K562 (cell line): ENCODE data around the gene LY6G6F. TPM values are rescaled to one million over a fixed set of nuclear protein-coding genes. Genes with fewer than 3 reads are reported as not detected.

Source experiments
- ATAC-seq: fragments of 200-7000 bp; cut with Tn5 transposase; 3 replicates; pipeline ENCODE4 v1.9.1; 2020; ENCODE audit warnings: moderate library complexity
- BruUV-seq: library from RNA; stranded (reverse); fragments of 400-500 nt; replicated peaks from 2 replicates; lab custom pipeline; 2021; lab: Mats Ljungman, UMichigan
- CTCF ChIA-PET: fragments of 300-600 bp; formaldehyde crosslinking; extraction: SDS; loops from one replicate; lab custom pipeline; 2021; ENCODE audit warnings: low intra/inter-chr PET ratio; lab: Yijun Ruan, JAX
- POLR2A ChIA-PET: fragments of 300-600, 350-650 bp; sonication (Branson Sonifier 250); formaldehyde crosslinking; extraction: SDS; loops from one replicate; lab custom pipeline; 2021; ENCODE audit warnings: antibody characterized with exemption, inconsistent platforms; lab: Yijun Ruan, JAX
- DNase-seq, 4 experiments: peaks; one replicate each; pipeline versions ENCODE4 v3.0.0 to v3.0.0-alpha.2; 2011 to 2018; ENCODE audit warnings: low spot score in 3 of 4, mixed read lengths in 3 of 4; ENCODE audit errors: extremely low read depth in 1 of 4
- FAIRE-seq: peaks from 2 replicates; lab custom pipeline; 2011; peaks lifted over from hg19 to GRCh38; lab: Jason Lieb, UNC
- H2AFZ ChIP-seq: 2 replicates; pipeline ENCODE4 v1.6.0; 2011; ENCODE audit warnings: low read depth, low read length, control low read depth, inconsistent platforms
- H3K27ac ChIP-seq: fragments of 200-600 bp; 3 replicates; pipeline ENCODE4 v1.8.0; 2011; ENCODE audit warnings: low read depth, mild to moderate bottlenecking, control low read depth, inconsistent platforms, low read length, moderate library complexity, mixed read lengths; ENCODE audit errors: extremely low read depth
- H3K27me3 ChIP-seq, 2 experiments: fragments of 300-600 bp in 1 of 2; 2 replicates in 1 of 2; 3 replicates in 1 of 2; pipeline versions ENCODE4 v1.6.0 to v1.8.0; 2011; ENCODE audit warnings: inconsistent platforms in 2 of 2, low read length in 2 of 2, mild to moderate bottlenecking in 1 of 2, mixed read lengths in 1 of 2, moderate library complexity in 1 of 2; ENCODE audit not compliant: control insufficient read depth in 2 of 2, insufficient read depth in 2 of 2
- H3K36me3 ChIP-seq: fragments of 300-600 bp; 3 replicates; pipeline ENCODE4 v1.8.0; 2011; ENCODE audit warnings: mild to moderate bottlenecking, low read length, inconsistent platforms; ENCODE audit not compliant: control insufficient read depth, insufficient read depth
- H3K4me1 ChIP-seq, 2 experiments: fragments of 200-600 bp in 1 of 2; replicated peaks in 1 of 2; 2 replicates in 1 of 2; 3 replicates in 1 of 2; pipeline versions ENCODE4 v1.5.1 to v1.8.0; 2011; ENCODE audit warnings: inconsistent platforms in 2 of 2, low read length in 2 of 2, mild to moderate bottlenecking in 1 of 2, mixed read lengths in 1 of 2, moderate library complexity in 1 of 2; ENCODE audit not compliant: control insufficient read depth in 2 of 2, insufficient read depth in 2 of 2
- H3K4me2 ChIP-seq: 2 replicates; pipeline ENCODE4 v1.6.1; 2011; ENCODE audit warnings: low read length, control low read depth, inconsistent platforms, mixed read lengths; ENCODE audit not compliant: insufficient read depth
- H3K4me3 ChIP-seq: fragments of 200-600 bp; sonication (generic), shearing (Covaris generic); 2 replicates; pipeline ENCODE4 v1.5.1; 2016; ENCODE audit warnings: control low read depth, inconsistent platforms
- H3K79me2 ChIP-seq: fragments of 200-600 bp; 3 replicates; pipeline ENCODE4 v1.8.0; 2011; ENCODE audit warnings: low read length, inconsistent platforms; ENCODE audit not compliant: control insufficient read depth, insufficient read depth
- H3K9ac ChIP-seq, 2 experiments: 2 replicates each; pipeline versions ENCODE4 v1.6.0 to v1.6.1; 2011; ENCODE audit warnings: low read depth in 2 of 2, low read length in 2 of 2, control low read depth in 1 of 2, inconsistent platforms in 1 of 2, mild to moderate bottlenecking in 1 of 2, mixed read lengths in 1 of 2; ENCODE audit not compliant: insufficient read depth in 1 of 2
- H3K9me1 ChIP-seq: one replicate; pipeline ENCODE4 v1.6.0; 2011; ENCODE audit warnings: inconsistent platforms, mild to moderate bottlenecking, low read length, moderate library complexity; ENCODE audit not compliant: control insufficient read depth, insufficient read depth
- H3K9me3 ChIP-seq: replicated peaks from 2 replicates; pipeline ENCODE4 v1.5.1; 2011; ENCODE audit warnings: low read depth, low read length, inconsistent platforms; ENCODE audit not compliant: control insufficient read depth, insufficient read depth
- H4K20me1 ChIP-seq: replicated peaks from 2 replicates; pipeline ENCODE4 v1.6.1; 2011; ENCODE audit warnings: low read length, inconsistent platforms, mixed read lengths; ENCODE audit not compliant: control insufficient read depth, insufficient read depth
- CBFA2T2 ChIP-seq: fragments of 450-650 bp; conservative IDR thresholded peaks from 2 replicates; pipeline ENCODE4 v1.6.1; 2017; ENCODE audit warnings: mild to moderate bottlenecking
- CBX8 ChIP-seq: fragments of 200-600 bp; sonication (generic); IDR thresholded peaks from 2 replicates; pipeline ENCODE4 v1.6.1; 2012; ENCODE audit warnings: borderline replicate concordance, mixed run types, low read depth, mild to moderate bottlenecking, moderate library complexity, mixed read lengths, low read length, control low read depth, inconsistent platforms; ENCODE audit not compliant: poor library complexity, severe bottlenecking; ENCODE audit errors: extremely low read depth
- FOXP1 ChIP-seq: sonication (generic); formaldehyde crosslinking; IDR thresholded peaks from 2 replicates; pipeline ENCODE4 v1.8.0; 2022; ENCODE audit warnings: mild to moderate bottlenecking, missing genetic modification reagents
- GATAD2B ChIP-seq: fragments of 450-650 bp; IDR thresholded peaks from 2 replicates; pipeline ENCODE4 v1.6.1; 2017; ENCODE audit warnings: mild to moderate bottlenecking, borderline replicate concordance
- L3MBTL2 ChIP-seq: fragments of 450-650 bp; IDR thresholded peaks from 2 replicates; pipeline ENCODE4 v1.6.1; 2016; ENCODE audit warnings: mild to moderate bottlenecking, moderate library complexity
- NFIC ChIP-seq: fragments of 450-650 bp; IDR thresholded peaks from 2 replicates; pipeline ENCODE4 v1.6.1; 2017; ENCODE audit warnings: mild to moderate bottlenecking, inconsistent platforms
- RBM15 ChIP-seq: fragments of 200-400 bp; formaldehyde crosslinking; IDR thresholded peaks from 2 replicates; pipeline ENCODE4 v1.6.1; 2018; ENCODE audit warnings: mild to moderate bottlenecking, low read length, moderate library complexity; ENCODE audit not compliant: insufficient read depth
- SNIP1 ChIP-seq: fragments of 450-650 bp; IDR thresholded peaks from 2 replicates; pipeline ENCODE4 v1.7.1; 2017; ENCODE audit warnings: low read depth, mild to moderate bottlenecking
- XRCC3 ChIP-seq: fragments of 450-650 bp; IDR thresholded peaks from 2 replicates; pipeline ENCODE4 v1.6.1; 2017; ENCODE audit warnings: mild to moderate bottlenecking, moderate library complexity
- ZFP91 ChIP-seq: sonication (generic); formaldehyde crosslinking; IDR thresholded peaks from 2 replicates; pipeline ENCODE4 v1.8.0; 2022; ENCODE audit warnings: mild to moderate bottlenecking, missing genetic modification reagents
- WGBS: fragments of 100-300 bp; shearing (Covaris generic); methylation state at CpG from one replicate; pipeline ENCODE4 v1.1.6; 2016; ENCODE audit warnings: low coverage, mixed read lengths; ENCODE audit not compliant: insufficient coverage; ENCODE audit errors: missing lambda C conversion rate; 5-methylcytosine and 5-hydroxymethylcytosine counted together
- in situ Hi-C: fragments of 300-500 bp; cut with MboI; formaldehyde crosslinking; loops from 4 replicates; pipeline ENCODE4 v1.15.0; 2018; ENCODE audit warnings: inconsistent platforms, mixed read lengths
- intact Hi-C: fragments of 100-400 bp; cut with micrococcal nuclease; formaldehyde crosslinking; loops from 2 replicates; pipeline ENCODE4 v1.14.2; 2022
- polyA plus RNA-seq, 8 experiments: library from polyadenylated mRNA; depleted of rRNA in 4 of 8; stranded (reverse) in 5 of 8; unstranded in 3 of 8; fragments of >200 nt; fragmentation: Nextera tagmentation in 2 of 8; fragmentation: Illumina TruSeq in 1 of 8; extraction: Ambion mirVana in 2 of 8; extraction: Trizol in 1 of 8; gene quantifications; 2 replicates each; pipeline versions ENCODE4 v1.2.1 to v1.2.3, GENCODE V29; 2011 to 2014; ENCODE audit warnings: inconsistent platforms in 1 of 8, missing spikeins in 1 of 8
- total RNA-seq, 7 experiments: library from RNA; depleted of rRNA in 6 of 7; stranded (reverse); fragments of >200 nt in 6 of 7; fragmentation: Illumina TruSeq in 2 of 7; extraction: Trizol in 2 of 7; gene quantifications; 2 replicates each; pipeline versions ENCODE4 v1.2.1 to v1.2.3, GENCODE V29; 2011 to 2021; ENCODE audit warnings: low replicate concordance in 1 of 7
- TF ChIP-seq, protein P1 (sequence below), 2 experiments: fragments of 450-650 bp; IDR thresholded peaks; 2 replicates each; pipeline ENCODE4 v1.6.1; 2016; ENCODE audit warnings: mild to moderate bottlenecking in 2 of 2, borderline replicate concordance in 1 of 2, low read depth in 1 of 2, moderate library complexity in 1 of 2

LY6G6F gene
- total and polyA plus RNA-seq, 9 of the 15 experiments (the other 6 are each of a cell fraction or from before 2014, with no cell fraction given) = 0.14 to 0.50 (median 0.28) TPM; not detected in 2

DNA sequence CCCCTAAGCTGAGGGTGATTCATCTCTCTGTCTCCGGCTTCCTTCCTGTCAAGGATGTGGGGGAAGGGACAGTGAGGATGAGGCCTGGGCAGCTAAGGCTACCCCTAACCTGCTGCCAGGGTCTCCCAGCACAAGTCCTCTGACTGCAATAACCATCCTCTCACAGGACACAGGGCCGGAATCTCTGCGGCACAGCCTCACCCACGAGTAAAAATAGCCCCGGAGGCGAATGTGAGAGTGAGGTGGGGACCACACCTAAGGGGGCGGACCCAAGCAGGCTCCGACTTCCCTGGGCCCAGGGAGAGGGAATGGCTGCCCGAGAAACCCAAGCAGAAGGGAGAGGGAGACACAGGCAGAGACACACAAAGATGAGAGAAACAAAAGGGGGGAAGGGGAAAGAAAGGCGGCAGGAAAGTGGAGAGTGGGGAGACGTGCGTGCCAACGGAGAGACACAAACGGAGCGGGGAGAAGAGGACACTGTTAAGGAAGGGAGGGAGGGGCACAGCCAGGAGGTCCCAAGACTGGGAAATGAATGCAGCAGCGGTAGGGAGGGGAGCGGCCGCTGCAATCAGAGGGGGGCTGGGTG lies 28.2 kb downstream of the LY6G6F start:
- H3K9me3 ChIP-seq = no peaks in the 10 kb centered on the region
- DNase-seq (peak; percentile 85 to 96 (median 90)), ATAC-seq (peak; percentile 48), FAIRE-seq (peak; percentile 86)
- H3K4me3 ChIP-seq = peak overlapping the region; percentile 77
- no TSS peak for BruUV-seq
- peak overlapping the region; percentile 95 for H3K27ac ChIP-seq
- H3K4me2 ChIP-seq = peak overlapping the region; percentile 100
- H3K27me3 ChIP-seq = no peaks in the 10 kb centered on the region
- H2AFZ ChIP-seq = no peak overlapping the region
- peaks cover 24% of the 10 kb centered on the region for H4K20me1 ChIP-seq
- intact Hi-C loops (loop anchor here (1.0 to 10.0 kb wide), 4 partner anchors 32 to 240 kb away; partner anchors contain the start of genes ABHD16A, DXO and VARS1), in situ Hi-C loops (no loop called here)
- peaks cover 79% of the 10 kb centered on the region for H3K79me2 ChIP-seq
- WGBS = under 1% methylated on average over 18 of the region's 18 CpGs
- ChIA-PET POLR2A (interaction anchor here (0.5 to 13.1 kb wide), 27 partner anchors 9 to 216 kb away, joined by 3 to 236 read pairs (median 4); partner anchors contain the start of genes ABHD16A, BAG6, C6orf47 and CSNK2B), CTCF (interaction anchor here (0.5 kb wide), 1 partner anchor 129 kb away, joined by 4 read pairs; no protein-coding TSS in a partner anchor)
- H3K36me3 ChIP-seq = peaks cover 56% of the 10 kb centered on the region
- H3K9ac ChIP-seq = peak overlapping the region; percentile 99
- no peaks in the 10 kb centered on the region for H3K9me1 ChIP-seq
- peaks cover 43 to 54% of the 10 kb centered on the region in 2 experiments for H3K4me1 ChIP-seq
- no peak for TF ChIP-seq CBX8
- no peak for TF ChIP-seq RBM15
- TF ChIP-seq, protein P1, sequence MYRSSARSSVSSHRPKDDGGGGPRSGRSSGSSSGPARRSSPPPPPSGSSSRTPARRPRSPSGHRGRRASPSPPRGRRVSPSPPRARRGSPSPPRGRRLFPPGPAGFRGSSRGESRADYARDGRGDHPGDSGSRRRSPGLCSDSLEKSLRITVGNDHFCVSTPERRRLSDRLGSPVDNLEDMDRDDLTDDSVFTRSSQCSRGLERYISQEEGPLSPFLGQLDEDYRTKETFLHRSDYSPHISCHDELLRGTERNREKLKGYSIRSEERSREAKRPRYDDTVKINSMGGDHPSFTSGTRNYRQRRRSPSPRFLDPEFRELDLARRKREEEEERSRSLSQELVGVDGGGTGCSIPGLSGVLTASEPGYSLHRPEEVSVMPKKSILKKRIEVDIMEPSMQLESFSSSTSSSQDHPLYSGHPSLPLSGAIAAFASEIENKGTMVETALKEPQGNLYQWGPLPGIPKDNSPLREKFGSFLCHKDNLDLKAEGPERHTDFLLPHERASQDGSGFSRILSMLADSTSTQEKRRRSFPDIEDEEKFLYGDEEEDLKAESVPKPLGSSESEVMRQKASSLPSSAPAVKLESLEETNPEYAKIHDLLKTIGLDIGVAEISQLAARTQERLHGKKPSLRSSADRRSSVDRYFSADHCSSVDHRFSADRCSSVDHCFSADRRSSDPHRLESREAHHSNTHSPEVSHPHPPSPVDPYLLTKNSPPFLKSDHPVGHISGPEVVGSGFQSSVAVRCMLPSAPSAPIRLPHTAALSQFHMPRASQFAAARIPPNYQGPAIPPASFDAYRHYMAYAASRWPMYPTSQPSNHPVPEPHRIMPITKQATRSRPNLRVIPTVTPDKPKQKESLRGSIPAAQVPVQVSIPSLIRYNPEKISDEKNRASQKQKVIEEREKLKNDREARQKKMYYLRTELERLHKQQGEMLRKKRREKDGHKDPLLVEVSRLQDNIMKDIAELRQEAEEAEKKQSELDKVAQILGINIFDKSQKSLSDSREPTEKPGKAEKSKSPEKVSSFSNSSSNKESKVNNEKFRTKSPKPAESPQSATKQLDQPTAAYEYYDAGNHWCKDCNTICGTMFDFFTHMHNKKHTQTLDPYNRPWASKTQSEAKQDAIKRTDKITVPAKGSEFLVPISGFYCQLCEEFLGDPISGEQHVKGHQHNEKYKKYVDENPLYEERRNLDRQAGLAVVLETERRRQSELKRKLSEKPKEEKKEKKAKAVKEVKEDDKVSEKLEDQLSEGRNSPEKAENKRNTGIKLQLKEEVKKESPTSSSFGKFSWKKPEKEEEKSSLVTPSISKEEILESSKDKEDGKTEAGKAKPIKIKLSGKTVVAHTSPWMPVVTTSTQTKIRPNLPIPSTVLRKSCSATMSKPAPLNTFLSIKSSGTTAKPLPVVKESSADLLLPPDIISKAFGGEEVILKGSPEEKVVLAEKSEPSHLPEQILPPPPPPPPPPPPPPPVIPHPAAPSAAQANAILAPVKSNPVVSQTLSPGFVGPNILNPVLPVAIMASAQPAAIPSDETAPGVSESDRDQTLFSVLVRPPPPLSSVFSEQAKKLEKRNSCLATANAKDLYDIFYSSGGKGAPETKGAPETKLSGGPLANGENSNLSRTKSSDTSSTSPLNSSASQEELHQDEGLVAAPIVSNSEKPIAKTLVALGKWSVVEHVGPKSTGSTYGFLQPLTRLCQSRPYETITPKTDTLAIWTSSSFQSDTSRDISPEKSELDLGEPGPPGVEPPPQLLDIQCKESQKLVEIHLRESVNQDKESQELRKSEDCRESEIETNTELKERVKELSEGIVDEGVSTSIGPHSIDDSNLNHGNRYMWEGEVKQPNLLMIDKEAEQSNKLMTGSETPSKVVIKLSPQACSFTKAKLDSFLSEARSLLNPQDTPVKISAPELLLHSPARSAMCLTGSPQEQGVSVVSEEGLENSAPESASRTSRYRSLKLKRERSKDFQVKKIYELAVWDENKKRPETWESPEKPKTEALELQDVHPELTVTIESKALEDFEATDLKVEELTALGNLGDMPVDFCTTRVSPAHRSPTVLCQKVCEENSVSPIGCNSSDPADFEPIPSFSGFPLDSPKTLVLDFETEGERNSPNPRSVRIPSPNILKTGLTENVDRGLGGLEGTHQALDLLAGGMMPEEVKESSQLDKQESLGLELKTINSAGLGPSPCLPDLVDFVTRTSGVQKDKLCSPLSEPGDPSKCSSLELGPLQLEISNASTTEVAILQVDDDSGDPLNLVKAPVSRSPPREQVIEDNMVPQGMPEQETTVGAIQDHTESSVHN (IDR thresholded peaks at IDR 0.05; ENCODE audit: borderline replicate concordance in 1 of 2, low read depth in 1 of 2) = no peak
- TF ChIP-seq GATAD2B = no peak
- TF ChIP-seq SNIP1 = no peak
- TF ChIP-seq CBFA2T2 = no peak
- TF ChIP-seq ZFP91 = 0 out of 2 replicates have a peak, but pooled peaks have one; percentile 60
- TF ChIP-seq L3MBTL2 = no peak
- no peak for TF ChIP-seq XRCC3
- 0 out of 2 replicates have a peak, but pooled peaks have one; percentile 40 for TF ChIP-seq FOXP1 (CRISPR knock-in tag)
- TF ChIP-seq NFIC = no peak
